ENCODE measurements around the gene KRT79.

KRT79 gene

GRCh38 chr12:52846356-52846970 lies 12.4 kb upstream of the KRT79 start:
- H3K27me3 ChIP-seq (ENCODE audit: insufficient read depth, poor library complexity, severe bottlenecking) = peaks cover 7% of the 10 kb centered on the region
- no peak overlapping the region for H3K27ac ChIP-seq (replicated peaks)
- no peak overlapping the region for H3K4me3 ChIP-seq (replicated peaks; ENCODE audit: insufficient read depth, low read length)
- DNase-seq (ENCODE audit: low read depth in 1 of 2, low spot score in 1 of 2) = no peak
- TF ChIP-seq GABPA (IDR thresholded peaks at IDR 0.05; ENCODE audit: low read depth) (no peak), REST (IDR thresholded peaks at IDR 0.05; ENCODE audit: insufficient replicate concordance, low read depth) (no peak), CTCF (IDR thresholded peaks at IDR 0.05; ENCODE audit: insufficient read depth, low read length) (no peak), SPI1 (IDR thresholded peaks at IDR 0.05; ENCODE audit: borderline replicate concordance, low read depth) (no peak), POLR2AphosphoS5 (IDR thresholded peaks at IDR 0.05; ENCODE audit: low read depth) (no peak)

GRCh38 chr12:52845946-52846345 lies 11.8 kb upstream of the KRT79 start:
- TF ChIP-seq GABPA (IDR thresholded peaks at IDR 0.05; ENCODE audit: low read depth) (no peak), SPI1 (IDR thresholded peaks at IDR 0.05; ENCODE audit: borderline replicate concordance, low read depth) (no peak), REST (IDR thresholded peaks at IDR 0.05; ENCODE audit: insufficient replicate concordance, low read depth) (no peak), POLR2AphosphoS5 (IDR thresholded peaks at IDR 0.05; ENCODE audit: low read depth) (no peak), CTCF (IDR thresholded peaks at IDR 0.05; ENCODE audit: insufficient read depth, low read length) (no peak)
- no peak overlapping the region for H3K4me3 ChIP-seq (replicated peaks; ENCODE audit: insufficient read depth, low read length)
- no peak overlapping the region for H3K27ac ChIP-seq (replicated peaks)
- peaks cover 7% of the 10 kb centered on the region for H3K27me3 ChIP-seq (ENCODE audit: insufficient read depth, poor library complexity, severe bottlenecking)
- DNase-seq (ENCODE audit: low read depth in 1 of 2, low spot score in 1 of 2) = no peak

GRCh38 chr12:52844386-52844785 lies 10.3 kb upstream of the KRT79 start:
- no peak for TF ChIP-seq REST (IDR thresholded peaks at IDR 0.05; ENCODE audit: insufficient replicate concordance, low read depth)
- TF ChIP-seq CTCF (IDR thresholded peaks at IDR 0.05; ENCODE audit: insufficient read depth, low read length) = no peak
- TF ChIP-seq GABPA (IDR thresholded peaks at IDR 0.05; ENCODE audit: low read depth) = no peak
- TF ChIP-seq POLR2AphosphoS5 (IDR thresholded peaks at IDR 0.05; ENCODE audit: low read depth) = no peak
- no peak for TF ChIP-seq SPI1 (IDR thresholded peaks at IDR 0.05; ENCODE audit: borderline replicate concordance, low read depth)
- H3K4me3 ChIP-seq (replicated peaks; ENCODE audit: insufficient read depth, low read length) = no peak overlapping the region
- no peak for DNase-seq (ENCODE audit: low read depth in 1 of 2, low spot score in 1 of 2)
- H3K27ac ChIP-seq (replicated peaks) = no peak overlapping the region
- peaks cover 2% of the 10 kb centered on the region for H3K27me3 ChIP-seq (ENCODE audit: insufficient read depth, poor library complexity, severe bottlenecking)
